UCSD-AML1 (cell line): ENCODE results near the gene CTPS2.
"Not testable (repeated sequence)": the region's sequence is repeated elsewhere in the genome, so short reads cannot be mapped to it uniquely, and the experiment has no call there.

Experiments used
- DNase-seq: peaks from one replicate; lab custom pipeline; 2025; ENCODE audit not compliant: unreplicated experiment; lab: John Stamatoyannopoulos, UW

The CTPS2 gene

DNA sequence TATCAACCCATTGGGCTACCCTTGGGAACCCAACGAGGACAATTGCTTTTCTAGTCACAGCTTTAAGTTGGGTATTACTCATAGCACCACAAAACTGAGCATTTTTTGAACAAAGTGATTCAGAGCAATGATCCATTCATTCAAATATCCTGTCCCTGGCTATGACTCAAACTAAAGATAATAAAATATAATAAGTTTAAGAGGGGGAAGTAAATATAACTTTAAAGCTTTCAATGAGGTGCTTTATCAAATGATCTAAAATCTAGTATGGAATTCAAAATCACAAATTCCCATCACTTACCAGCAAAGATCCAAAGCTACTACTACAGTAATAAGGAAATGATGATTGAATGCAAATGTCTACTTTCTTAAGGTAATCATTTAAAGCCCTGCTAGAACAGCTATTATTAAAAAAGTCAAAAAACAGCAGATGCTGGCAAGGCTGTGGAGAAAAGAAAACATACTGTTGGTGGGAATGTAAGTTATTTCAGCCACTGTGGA lies 102.3 kb downstream of the CTPS2 start:
- no peak for DNase-seq

DNA sequence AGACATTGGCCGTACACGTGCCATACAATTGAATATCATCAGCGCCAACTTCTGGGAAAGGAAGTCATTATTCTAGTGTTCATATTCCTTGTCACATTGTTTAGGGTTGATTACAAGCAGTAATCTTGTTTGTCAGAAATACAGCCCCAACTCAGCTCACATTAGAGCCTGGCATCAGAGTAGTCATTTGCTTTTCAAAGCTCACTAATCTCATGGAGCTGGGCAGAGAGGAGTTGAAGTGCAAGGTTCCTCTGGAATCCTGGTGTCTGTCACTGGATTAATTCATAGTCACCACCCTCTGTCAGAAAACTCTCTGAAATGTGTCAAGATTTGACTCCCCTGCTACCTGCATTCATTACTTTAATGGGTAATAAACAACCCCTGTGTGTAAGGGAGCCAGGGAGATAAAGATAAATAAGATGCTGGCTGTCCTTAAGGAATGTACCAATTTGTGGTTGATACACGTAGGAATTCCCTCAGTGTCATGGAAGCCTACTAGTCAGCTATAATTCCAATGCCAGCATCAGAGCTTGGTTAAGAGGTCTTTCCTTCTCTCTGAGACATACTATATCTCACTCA lies 106.2 kb downstream of the CTPS2 start:
- DNase-seq: no peak

DNA sequence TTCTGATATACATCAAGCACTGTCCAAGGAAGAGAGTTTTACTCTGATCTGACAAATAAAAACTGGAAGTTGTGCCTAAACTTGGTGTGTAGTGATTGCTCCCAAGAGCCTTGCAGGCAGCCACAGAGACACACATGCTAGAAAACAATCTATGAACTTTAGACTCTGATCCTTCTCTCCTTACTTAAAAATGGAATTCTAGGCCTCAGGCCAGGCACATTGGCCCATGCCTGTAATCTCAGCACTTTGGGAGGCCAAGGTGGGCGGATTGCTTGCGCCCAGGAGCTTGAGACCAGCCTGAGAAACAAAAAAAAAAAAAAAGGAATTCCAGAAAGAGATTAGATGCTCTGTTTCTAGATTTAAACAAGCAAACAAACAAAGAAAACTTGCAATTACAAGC lies 108.1 kb downstream of the CTPS2 start:
- no peak for DNase-seq

DNA sequence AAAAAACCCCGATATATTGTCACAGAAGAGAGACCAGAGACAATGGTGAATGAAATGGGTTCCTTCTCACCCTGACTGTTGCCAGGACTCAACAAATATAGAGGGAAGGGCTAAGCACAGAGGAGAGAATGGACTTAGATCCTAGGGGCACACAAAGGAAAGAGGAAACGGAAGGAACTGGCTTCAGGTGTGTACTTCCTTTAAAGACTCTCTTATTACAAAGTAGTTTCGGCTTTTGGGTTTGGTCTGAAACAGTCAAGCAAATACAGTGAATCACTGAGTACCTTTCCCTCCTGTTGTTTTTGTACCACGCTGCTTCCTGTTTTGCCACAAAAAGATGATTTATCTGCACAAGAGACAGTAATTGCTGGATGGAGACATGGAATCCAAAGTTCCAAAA lies 108.6 kb downstream of the CTPS2 start:
- no peak for DNase-seq

DNA sequence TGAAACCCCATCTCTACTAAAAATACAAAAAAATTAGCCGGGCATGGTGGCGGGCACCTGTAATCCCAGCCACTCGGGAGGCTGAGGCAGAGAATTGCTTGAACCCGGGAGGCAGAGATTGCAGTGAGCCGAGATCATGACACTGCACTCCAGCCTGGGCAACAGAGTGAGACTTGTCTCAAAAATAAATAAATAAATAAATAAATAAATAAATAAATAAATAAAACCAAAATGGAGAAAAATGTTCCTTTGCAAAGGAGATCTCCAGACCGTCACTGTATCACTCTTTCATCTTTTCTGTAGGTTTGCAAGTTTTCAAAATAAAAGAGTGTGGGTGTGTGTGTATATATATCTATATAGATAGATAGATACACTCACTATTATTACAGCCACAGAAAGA lies 109.2 kb downstream of the CTPS2 start:
- DNase-seq: not testable (repeated sequence)

DNA sequence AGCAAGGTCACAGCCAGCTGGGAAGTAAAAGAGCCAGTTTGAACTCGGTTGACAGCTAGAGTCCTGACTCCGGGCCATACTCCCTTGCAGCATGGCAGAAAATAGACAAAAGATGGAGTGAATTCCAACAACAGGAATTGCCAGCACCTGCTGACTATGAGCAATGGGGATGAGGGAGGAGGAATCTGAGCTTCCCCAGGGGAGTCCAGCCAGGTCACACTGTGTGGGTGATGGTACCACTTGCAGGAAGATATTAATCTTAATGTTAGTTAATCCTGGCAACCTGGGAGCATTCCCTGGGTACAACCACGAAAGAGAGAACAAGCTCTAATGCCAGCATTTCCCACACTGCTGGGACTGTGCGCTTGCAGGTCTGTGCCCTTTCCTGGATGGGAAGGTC lies 110.6 kb downstream of the CTPS2 start:
- DNase-seq: no peak

DNA sequence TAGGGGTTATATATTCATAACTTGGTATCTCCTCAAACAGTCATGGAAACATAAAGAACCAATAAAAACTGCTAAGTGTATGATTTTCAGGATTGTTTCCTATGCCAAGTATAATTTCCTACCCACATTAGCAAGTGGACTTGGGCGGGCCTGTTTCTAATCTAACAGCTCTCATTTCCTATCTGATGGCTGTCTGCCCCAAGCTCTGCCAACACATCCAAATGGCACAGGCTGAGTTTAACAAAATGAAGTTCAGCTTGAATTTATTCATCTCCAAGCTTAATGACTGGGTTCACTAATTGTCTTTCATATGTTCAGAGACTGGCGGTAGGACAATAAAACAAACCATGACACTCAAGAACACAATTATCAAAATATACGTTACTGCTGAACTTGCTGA lies 118.0 kb downstream of the CTPS2 start:
- no peak for DNase-seq

DNA sequence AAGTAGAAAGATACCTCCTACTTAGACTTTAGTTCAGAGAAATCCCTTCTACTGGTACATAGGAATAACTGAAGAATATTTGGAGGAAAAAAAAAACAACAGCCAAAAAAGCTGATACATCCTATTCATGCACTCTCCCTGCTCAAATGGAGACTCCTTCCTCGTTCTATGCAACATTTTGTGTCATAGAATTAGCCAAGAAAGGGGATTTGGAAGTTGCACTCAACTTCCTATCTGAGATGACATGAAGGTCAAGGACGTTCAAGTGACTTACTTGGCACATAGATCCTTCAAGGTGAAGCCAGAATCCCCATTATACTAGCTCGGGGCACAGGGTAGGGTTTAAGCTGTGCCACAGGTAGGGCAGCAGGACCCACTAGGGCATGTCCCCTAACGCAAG lies 118.7 kb downstream of the CTPS2 start:
- no peak for DNase-seq

DNA sequence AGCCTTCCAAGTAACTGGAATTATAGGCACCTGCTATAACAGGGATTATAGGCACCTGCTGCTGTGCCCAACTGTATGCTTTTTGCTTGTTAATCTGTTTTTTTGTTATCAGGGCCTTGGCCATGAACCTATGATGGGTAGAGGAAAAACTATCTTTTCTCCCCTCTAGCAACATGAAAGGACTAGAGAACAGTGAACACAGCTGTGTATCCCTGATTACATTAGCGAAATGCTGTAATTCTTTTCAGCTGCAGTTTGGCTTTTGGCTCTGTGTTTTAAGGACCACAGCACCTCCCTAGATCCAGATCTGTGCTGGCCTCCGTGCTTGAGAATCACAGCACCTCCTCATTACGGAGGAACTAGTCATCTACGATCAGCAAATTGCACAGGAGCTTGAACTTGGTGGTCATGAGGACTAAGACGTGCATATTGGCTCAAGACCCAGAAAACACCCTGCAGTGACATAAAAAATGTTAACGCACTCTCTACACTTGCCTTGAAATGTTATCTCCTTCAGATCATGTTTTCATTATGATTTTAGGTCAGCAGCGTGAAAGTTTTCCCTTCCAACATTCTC lies 120.2 kb downstream of the CTPS2 start:
- no peak for DNase-seq

DNA sequence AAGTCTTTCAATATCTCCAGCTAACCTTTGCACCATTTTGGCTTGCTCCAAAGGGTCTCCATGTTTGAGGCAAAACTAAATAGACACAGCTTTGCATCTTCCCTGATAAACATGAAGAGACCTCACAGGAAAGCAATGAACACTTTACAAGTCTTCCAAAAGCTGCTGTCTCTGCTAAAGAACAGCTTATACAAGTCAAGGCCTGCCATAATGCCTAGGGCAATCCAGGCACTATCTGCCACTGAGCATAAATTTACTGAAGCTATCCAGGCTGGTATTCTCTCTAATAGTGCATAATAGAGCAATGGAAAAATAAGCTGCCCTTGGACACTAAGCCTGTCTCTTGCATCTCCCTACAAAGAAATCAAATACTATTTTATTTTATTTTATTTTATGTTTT lies 122.6 kb downstream of the CTPS2 start:
- DNase-seq: no peak

DNA sequence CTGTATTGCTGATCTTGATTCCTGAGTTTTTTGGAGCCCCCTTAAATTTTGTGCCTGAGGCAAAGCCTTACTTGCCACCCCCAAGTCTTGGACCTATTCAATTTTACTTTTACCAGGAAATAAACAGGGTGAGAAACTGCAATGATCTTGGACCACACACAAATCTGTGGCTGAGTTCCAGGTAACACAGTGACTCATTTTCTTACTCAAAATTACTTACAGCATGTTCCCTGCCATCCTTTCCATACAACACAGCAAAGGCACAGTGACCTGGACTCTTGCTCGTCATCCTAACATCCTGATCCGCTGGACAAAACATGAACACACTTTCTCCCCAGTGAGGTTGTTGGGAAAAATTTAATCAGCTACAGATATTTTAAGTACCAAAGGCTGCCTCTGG lies 123.3 kb downstream of the CTPS2 start:
- DNase-seq: no peak

DNA sequence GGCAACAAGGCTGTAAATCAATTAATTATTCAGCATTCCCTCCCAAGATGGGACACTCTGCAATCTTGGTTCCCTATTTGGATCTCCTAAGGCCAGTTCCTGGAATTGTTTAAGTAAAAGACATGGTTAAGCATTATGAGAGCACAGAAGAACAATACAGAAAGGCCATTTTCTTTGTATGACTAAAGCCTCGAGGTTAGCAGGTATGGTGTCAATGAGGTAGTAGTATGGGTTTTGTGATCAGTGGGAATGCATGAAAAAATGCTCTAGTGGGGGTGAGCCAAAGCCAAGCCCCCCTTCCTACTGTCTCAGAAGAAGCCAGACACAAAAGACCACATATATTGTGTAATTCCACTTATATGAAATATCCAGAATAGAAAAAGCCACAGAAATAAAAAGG lies 124.2 kb downstream of the CTPS2 start:
- no peak for DNase-seq

DNA sequence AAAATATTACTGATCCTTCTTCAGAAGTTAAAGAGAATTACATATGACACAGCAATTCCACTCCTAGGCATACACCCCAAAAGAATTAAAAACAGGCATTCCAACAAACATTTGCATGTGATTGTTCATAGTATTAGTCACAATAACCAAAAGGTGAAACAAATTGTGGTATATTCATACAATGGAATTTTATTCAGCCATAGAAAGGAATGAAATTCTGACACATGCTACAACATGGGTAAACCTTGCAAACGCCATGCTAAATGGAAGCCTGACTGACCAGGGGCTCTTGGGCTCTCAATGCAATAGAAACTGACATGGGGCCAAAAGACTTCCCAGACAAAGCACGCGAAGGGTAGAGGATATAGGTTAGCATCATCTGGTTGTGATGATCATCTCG lies 124.6 kb downstream of the CTPS2 start:
- no peak for DNase-seq

DNA sequence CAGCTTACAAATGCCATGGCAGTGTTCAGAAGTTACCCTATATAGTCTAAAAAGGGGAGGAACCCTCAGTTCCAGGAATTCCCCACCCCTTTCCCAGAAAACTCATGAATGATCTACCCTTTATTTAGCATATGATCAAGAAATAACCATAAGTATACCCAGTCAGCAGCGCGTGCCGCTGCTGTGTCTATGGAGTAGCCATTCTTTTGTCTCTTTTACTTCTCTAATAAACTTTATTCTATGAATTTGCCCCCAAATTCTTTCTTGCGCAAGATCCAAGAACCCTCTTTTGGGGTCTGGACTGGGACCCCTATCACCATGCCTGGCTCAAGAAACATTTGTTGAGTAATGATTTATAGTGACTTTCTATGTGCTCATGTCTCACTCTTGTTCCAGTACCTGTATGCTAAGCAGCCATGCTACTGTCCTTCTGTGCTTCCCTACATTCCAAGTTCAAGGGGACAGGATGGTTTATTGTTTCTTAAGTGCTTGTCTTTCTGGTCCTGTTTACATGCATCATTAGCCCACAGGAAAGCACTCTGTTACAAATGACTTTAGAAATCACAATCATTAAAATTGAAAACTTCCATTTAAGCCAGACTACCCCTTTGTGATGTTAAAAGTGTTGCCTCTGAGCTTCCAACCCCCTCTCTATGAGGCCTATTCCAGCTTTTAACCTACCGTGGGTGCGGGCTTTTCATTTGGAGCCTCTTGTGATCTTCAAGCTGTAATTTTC lies 125.9 kb downstream of the CTPS2 start:
- DNase-seq: no peak

DNA sequence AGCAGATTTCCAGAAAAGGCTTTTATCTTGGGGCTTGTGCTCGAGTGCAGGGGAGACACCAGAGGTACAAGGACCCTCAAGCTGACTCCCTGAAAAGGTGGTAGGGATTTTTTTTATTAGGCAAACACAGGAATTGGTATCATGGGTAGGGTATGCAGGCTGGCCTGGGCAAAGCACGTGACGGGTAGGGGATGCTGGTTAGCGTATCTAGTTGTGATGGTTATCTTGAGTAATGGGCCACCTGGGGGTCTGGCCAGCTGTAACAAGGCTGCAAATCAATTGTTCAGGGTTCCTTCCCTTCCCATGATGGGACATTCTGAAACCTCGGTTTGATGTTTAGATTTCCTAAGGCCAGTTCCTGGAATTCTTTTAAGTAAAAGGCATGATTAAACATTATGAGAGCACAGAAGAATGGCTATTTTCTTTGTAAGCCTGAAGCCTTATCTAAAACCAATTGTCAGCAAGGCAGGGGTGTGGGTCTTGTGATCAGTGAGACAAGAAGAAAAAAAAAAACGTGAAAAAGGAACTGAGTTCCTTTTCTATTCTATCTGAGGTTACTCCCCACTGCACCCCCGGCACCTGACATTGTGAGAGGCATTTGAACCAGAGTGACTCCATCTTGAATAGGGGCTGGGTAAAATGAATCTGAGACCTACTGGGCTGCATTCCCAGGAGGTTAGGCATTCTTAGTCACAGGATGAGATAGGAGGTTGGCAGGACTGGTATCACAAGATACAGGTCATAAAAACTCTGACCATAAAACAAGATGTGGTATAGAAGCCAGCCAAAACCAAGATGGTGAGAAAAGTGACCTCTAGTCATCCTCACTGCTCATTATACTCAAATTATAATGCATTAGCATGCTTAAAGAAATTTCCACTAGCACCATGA lies 126.7 kb downstream of the CTPS2 start:
- no peak for DNase-seq

DNA sequence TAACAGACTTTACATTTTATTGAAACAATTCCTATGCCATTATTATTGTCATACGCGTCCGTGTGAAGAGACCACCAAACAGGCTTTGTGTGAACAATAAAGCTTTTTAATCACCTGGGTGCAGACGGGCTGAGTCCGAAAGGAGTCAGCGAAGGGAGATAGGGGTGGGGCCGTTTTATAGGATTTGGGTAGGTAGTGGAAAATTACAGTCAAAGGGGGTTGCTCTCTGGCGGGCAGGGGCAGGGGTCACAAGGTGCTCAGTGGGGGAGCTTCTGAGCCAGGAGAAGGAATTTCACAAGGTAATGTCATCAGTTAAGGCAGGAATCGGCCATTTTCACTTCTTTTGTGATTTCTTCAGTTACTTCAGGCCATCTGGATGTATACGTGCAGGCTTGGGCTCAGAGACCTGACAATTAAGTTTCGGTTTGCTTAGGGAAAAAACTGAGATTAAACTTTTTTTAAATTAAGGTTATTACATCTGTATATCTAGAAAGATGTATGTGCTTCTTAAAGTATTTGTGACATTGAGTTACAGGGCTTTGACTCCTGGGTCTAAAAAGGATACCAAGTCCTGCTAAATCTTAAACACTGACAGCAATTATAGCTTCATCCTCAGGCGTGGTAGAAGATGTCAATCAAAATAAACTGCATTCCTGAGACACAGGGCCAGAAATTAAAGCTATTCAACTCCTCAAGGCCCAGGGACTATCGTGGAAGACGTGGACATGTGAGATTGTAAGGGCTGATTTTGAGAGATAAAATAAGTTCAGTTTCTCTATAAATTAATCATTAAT lies 132.3 kb downstream of the CTPS2 start:
- not testable (repeated sequence) for DNase-seq

DNA sequence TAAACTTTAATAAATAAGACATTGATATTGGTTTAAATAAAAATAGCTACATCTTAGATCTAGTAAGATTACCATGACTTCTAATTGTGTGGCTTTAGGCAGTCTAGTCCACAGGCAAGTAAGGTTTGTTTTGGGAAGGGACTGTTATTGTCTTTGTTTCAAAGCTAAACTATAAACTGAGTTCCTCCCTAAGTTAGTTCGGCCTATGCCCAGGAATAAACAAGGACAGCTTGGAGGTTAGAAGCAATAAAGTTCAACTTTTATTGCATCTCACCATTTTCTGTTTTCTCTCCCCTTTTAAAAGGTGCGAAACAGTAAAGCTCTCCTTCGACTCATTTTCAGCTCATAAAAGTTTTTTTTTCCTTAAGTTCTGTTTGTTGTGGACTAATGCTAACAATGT lies 133.0 kb downstream of the CTPS2 start:
- DNase-seq: no peak

DNA sequence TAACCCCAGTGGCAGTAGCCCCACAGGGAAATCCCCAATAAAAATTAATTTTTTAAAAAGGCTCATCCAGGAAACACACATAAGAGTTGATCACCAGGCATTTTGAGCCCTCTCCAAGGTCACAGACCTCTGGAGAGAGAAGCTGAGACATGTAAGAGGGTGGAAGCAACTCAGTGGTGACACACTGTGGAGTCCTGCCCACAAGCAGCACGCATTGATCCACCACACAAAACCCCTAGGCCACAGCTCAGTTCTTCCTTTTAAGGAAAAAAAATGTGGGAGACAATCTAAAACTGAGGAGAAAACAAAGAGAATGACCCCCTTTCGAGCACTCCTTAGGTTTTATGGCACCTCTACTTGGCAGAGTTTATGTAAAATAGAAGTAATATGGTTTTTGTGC lies 134.3 kb downstream of the CTPS2 start:
- DNase-seq: no peak

DNA sequence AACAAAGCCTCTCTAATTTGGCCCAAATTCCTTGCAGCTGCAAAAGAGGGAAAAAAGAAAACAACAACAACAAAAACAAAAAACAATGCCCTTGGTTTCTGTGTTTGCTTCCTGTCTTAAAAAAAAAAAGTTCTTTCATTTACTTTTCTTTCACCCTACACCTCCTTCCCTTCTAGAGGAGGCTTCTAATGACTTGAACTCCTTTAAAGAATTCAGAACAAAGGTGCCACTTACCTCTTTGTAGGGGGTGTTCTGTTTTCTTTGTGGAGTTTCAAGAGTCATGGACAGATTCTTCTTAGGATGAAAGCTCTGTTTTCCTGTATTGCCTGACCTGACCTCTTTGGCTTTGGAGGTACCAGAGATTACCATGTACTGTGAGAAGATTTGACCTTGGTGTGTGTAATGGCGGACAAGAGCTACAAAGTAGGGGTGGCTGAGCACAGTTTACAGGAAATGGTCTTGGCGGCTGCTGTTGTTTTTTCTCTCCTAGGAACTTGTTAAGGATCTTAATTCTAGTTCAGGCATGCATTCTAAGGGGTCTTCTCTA lies 134.9 kb downstream of the CTPS2 start:
- no peak for DNase-seq

DNA sequence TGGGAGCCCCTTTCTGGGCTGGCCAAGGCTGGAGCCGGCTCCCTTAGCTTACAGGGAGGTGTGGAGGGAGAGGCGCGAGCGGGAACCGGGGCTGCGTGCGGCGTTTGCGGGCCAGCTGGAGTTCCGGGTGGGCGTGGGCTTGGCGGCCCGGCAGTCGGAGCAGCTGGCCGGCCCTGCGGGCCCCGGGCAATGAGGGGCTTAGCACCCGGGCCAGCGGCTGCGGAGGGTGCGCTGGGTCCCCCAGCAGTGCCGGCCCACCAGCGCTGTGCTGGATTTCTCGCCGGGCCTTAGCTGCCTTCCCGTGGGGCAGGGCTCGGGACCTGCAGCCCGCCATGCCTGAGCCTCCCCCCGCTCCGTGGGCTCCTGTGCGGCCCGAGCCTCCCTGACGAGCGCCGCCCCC lies 137.1 kb downstream of the CTPS2 start:
- not testable (repeated sequence) for DNase-seq
